Measurements from ENCODE around the gene PDE3A. TPM values are rescaled to one million over a fixed set of nuclear protein-coding genes. Genes with fewer than 3 reads are reported as not detected.

The PDE3A gene
- total and polyA plus RNA-seq, 10 of the 15 experiments (the other 5 are each of a cell fraction or from before 2014, with no cell fraction given) = 0.01 to 2.6 (median 1.5) TPM

DNA sequence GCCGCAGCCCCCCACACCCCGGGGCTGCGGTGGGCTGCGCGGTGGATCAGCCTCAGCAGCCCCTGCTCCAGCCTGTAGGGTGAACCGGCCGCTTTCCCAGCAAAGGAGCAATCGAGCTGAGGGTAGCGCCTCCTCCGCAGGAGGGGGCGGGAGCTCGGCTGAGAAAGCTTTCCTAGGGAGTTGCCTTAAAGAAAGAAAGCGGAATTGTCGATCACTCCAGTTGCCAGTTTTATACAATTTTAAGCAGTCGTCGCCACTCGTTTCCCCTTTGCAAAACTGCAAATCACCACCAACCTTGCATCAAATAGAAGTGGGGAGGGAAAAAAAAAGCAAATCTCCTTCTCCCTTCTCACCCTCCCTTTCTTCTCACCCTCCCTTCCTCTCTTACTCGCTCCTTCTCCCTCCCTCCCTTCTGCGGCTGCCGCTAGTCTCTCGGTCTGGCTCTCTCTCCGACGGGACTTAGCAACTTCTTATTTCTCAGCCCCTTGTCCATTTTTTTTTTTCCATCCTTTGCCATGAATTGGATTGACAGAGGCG, at the start of gene PDE3A (continued):
- TF ChIP-seq, protein P1, sequence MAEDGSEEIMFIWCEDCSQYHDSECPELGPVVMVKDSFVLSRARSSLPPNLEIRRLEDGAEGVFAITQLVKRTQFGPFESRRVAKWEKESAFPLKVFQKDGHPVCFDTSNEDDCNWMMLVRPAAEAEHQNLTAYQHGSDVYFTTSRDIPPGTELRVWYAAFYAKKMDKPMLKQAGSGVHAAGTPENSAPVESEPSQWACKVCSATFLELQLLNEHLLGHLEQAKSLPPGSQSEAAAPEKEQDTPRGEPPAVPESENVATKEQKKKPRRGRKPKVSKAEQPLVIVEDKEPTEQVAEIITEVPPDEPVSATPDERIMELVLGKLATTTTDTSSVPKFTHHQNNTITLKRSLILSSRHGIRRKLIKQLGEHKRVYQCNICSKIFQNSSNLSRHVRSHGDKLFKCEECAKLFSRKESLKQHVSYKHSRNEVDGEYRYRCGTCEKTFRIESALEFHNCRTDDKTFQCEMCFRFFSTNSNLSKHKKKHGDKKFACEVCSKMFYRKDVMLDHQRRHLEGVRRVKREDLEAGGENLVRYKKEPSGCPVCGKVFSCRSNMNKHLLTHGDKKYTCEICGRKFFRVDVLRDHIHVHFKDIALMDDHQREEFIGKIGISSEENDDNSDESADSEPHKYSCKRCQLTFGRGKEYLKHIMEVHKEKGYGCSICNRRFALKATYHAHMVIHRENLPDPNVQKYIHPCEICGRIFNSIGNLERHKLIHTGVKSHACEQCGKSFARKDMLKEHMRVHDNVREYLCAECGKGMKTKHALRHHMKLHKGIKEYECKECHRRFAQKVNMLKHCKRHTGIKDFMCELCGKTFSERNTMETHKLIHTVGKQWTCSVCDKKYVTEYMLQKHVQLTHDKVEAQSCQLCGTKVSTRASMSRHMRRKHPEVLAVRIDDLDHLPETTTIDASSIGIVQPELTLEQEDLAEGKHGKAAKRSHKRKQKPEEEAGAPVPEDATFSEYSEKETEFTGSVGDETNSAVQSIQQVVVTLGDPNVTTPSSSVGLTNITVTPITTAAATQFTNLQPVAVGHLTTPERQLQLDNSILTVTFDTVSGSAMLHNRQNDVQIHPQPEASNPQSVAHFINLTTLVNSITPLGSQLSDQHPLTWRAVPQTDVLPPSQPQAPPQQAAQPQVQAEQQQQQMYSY (CRISPR knock-in tag; IDR thresholded peaks at IDR 0.05) = no peak
- TF ChIP-seq, protein P2, sequence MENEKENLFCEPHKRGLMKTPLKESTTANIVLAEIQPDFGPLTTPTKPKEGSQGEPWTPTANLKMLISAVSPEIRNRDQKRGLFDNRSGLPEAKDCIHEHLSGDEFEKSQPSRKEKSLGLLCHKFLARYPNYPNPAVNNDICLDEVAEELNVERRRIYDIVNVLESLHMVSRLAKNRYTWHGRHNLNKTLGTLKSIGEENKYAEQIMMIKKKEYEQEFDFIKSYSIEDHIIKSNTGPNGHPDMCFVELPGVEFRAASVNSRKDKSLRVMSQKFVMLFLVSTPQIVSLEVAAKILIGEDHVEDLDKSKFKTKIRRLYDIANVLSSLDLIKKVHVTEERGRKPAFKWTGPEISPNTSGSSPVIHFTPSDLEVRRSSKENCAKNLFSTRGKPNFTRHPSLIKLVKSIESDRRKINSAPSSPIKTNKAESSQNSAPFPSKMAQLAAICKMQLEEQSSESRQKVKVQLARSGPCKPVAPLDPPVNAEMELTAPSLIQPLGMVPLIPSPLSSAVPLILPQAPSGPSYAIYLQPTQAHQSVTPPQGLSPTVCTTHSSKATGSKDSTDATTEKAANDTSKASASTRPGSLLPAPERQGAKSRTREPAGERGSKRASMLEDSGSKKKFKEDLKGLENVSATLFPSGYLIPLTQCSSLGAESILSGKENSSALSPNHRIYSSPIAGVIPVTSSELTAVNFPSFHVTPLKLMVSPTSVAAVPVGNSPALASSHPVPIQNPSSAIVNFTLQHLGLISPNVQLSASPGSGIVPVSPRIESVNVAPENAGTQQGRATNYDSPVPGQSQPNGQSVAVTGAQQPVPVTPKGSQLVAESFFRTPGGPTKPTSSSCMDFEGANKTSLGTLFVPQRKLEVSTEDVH (IDR thresholded peaks at IDR 0.05; ENCODE audit: low read depth, partially characterized antibody) = no peak
- TF ChIP-seq HDGF (IDR thresholded peaks at IDR 0.05) (no peak), HDAC6 (IDR thresholded peaks at IDR 0.05; ENCODE audit: unreplicated experiment) (no peak)
- TF ChIP-seq, protein P3, sequence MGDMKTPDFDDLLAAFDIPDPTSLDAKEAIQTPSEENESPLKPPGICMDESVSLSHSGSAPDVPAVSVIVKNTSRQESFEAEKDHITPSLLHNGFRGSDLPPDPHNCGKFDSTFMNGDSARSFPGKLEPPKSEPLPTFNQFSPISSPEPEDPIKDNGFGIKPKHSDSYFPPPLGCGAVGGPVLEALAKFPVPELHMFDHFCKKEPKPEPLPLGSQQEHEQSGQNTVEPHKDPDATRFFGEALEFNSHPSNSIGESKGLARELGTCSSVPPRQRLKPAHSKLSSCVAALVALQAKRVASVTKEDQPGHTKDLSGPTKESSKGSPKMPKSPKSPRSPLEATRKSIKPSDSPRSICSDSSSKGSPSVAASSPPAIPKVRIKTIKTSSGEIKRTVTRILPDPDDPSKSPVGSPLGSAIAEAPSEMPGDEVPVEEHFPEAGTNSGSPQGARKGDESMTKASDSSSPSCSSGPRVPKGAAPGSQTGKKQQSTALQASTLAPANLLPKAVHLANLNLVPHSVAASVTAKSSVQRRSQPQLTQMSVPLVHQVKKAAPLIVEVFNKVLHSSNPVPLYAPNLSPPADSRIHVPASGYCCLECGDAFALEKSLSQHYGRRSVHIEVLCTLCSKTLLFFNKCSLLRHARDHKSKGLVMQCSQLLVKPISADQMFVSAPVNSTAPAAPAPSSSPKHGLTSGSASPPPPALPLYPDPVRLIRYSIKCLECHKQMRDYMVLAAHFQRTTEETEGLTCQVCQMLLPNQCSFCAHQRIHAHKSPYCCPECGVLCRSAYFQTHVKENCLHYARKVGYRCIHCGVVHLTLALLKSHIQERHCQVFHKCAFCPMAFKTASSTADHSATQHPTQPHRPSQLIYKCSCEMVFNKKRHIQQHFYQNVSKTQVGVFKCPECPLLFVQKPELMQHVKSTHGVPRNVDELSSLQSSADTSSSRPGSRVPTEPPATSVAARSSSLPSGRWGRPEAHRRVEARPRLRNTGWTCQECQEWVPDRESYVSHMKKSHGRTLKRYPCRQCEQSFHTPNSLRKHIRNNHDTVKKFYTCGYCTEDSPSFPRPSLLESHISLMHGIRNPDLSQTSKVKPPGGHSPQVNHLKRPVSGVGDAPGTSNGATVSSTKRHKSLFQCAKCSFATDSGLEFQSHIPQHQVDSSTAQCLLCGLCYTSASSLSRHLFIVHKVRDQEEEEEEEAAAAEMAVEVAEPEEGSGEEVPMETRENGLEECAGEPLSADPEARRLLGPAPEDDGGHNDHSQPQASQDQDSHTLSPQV (IDR thresholded peaks at IDR 0.05) = no peak
